NCI-H1105 (cell line): Measurements from ENCODE around the gene TMEM161B.
"Not testable (repeated sequence)": the region's sequence is repeated elsewhere in the genome, so short reads cannot be mapped to it uniquely, and the experiment has no call there.

ENCODE experiments used
- DNase-seq: peaks from one replicate; lab custom pipeline; 2025; lab: John Stamatoyannopoulos, UW

The TMEM161B gene

DNA sequence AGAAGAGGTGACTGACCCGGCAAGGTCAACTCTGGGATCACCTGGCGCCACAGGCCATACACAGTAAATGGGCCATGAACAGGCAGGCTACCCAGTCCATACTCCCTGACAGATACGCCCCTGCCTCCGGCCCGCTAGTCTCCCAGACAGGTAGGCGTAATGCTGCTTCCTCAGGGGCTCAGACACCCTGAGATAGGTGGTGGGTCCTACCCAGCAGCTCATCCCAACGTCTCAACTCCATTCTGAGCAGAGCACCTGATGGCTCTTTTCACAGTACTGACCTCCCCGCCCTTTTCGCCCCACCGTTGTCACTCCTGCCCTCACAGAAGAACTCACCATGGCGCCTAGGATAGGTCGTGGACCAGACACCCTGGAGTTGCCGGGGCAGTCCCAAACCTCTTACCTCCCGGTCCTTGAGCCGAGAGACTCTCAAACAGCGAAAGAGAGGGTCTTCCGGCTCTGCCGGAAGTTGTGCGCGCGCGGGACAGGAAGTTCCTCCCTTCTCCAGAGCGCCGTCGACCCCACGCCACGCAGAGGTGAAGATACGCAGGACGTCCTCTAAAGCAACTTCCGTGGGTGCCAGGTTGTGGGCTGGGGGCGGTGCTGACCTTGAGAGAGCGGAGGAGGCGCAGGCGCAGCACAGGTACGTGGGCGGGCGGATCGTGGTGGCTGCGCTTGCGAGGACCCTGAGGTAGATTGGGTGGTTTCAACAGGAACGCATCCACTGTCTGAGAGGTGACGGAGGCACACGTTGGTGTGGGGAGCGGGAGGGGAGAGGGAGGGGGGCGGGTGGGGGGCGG lies at the start of gene TMEM161B:
TMEM161B (minus strand) TSS at position 461 of the 800 bp plus-strand sequence; CDS start at position 339, 122 bp downstream.
- DNase-seq: peak; percentile 84

DNA sequence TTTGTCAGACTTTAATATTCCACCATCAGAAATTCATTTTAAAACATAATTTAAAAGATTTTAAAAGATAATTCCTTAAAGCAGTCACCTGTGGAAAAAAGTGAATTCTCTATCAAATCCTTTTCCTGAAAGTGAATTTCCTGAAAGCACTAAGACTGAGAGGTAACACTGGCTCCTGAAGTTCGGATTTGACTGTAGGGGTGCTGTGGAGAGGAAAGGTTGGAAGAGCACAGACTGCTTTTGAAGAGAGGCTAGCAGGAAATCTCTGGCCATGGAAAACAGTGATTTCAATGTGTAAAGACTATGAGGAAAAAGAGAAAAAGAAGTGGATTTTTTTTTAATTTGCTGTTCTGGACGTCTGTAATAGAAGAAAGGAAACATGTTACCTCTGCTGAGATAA lies 35.7 kb upstream of the TMEM161B start:
- DNase-seq: no peak

DNA sequence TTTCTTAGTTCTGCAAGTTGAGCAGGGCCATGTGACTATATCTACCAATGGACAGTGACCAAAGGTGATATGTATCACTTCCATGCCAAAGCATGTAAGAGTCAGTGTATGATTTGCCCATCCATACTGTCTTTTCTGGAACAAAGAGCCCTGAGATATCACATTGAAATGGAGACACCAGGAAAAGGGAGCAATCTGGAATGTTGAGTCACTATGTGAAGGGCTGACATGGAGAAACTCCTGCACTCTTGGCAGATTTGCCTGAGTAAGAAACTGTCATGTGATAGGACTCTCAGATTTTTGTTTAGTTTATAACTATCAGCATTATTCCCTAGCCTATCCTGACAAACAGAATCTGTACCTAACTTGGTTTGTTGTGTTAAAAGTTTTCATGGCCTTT lies 29.8 kb upstream of the TMEM161B start:
- no peak for DNase-seq

DNA sequence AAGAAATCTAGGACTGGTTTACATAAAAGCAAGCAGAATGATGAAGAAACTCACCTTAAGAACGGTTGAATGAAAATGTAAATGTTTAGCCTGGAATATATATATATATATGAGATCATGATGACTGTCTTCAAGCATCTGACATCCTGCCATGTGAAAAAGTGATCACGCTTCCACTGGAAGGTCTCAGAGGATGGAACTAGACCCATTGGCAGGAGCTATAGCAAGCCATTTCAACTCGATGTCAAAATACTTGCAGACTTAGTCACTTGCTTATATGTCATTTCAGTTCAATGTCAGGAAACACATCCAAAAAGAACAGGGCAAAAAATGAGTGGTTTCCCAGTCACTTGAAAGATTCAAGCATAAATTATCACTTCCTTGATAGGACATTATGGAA lies 22.2 kb upstream of the TMEM161B start:
- no peak for DNase-seq

DNA sequence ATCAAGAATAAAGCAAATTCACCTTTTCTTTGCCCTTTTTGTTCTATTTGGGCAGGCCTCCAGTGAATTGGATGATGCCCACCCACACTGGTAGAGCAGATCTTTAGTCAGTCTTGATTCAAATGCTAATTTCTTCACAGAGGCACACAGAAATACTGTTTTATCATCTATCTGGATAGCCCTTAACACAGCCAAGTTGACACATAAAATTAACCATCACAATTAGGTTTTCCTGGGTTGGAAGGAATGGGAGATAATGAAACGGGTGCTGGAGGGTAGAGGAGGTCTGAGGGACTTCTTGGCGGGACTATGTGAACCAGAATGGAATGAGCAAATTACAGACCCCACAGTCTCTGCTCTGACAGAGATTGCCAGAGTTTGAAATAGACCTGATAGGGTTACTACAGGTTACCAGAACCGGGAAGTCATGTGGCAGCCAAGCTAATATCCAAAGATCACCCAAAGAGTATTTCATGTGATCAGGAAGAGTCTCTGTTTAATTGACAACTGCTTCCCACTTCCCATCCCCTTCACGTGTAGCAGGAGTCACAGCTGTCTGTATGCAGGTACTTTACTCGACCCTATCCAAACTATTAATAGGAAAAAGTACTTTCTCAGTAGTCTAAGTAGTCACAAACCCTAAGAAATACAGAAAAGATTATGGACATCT lies 20.0 kb upstream of the TMEM161B start:
- no peak for DNase-seq

DNA sequence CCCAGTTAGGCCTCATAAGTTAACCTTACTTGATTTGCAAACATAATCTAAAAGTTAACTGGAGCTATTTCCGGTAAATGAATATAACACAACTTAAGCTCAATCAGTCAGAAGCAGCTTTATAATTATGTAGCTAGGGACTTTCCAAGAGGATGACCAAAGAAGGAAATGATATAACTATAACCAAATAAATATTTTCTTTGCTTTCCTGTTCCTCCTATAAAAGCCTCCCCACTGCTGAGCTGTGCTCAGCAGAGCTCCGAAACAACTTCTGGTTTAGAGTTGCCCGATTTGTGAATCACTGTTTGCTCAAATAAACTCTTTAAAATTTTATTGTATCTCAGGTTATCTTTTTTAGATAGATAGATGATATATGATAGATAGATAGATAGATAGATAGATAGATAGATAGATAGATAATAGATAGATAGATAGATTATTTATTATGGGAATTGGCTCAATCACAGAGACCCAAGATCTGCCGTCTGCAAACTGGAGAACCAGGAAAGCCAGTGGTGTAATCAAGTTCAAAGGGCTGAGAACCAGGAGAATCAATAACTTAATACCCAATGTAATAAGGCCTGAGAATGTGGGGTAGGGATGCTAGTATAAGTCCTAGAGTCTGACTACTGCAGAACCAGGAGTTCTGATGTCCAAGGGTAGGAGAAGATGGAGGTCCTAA lies 19.3 kb upstream of the TMEM161B start:
- no peak for DNase-seq

DNA sequence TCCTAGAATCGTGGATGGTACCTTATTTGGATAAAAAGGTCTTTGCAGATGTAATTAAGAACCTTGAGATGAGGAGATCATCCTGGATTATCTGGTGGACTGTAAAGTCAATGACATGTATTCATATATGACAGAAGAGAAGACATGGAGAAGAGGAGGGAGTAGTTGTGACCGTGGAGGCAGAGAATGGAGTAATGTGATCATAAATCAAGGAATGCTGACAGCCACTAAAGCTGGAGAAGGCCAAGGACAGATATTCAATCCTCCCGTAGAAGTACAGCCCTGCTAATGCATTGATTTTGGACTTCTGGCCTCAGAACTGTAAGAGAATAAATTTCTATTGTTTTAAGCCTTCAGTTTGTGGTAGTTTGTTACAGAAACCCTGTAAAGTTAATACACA lies 18.7 kb upstream of the TMEM161B start:
- no peak for DNase-seq

DNA sequence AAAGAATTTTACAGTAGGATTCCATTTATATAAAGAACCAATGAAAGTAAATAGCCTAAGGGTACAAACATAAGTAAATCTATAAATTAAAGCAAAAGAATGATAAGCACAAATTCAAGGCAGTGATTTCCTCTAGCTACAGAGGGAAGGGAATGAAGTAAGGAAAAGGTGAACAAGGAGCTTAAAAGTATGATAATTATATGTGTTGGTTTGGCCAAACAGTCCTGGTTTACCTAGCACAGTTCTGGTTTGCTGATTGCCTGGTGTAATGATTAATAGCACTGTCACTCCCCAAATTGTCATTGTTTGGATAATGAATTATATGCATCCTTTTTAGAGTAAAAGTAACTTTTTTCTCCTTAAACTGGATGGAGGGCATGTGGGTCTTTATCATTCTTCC lies 15.0 kb upstream of the TMEM161B start:
- DNase-seq: no peak

DNA sequence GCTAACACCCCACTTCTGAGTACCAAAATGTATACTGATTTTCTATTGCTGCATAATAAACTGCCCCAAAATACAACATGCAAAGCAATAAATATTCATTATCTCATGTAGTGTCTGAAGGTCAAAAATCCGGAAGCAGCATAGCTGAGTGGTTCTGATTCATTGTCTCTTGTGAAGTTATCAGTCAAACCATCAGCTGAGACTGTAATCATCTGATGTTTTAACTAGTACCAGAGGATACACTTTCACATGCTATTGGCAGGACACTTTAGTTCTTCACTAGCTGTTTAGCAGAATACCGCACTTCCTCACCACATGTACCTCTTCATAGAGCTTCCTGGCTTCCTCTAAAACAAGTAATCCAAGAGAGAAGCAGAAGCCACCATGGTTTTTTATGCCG lies 12.7 kb upstream of the TMEM161B start:
- DNase-seq: no peak

DNA sequence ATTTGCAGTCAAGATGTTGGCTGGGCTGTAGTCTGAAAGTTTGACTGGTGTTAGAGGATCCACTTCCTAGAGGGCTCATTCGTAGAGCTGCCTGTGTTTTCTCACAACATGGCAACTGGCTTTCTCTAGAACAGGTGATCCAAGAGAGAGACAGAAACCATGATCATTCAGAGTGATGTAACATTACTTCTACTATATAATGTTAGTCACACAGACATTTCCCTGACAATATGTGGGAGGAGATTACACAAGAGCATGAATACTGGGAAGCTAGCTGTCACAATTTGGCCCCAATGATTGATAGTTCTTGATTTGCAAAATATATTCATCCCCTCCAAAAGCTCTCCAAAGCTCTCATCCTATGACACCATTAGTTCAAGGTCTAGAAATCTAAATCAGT lies 10.9 kb upstream of the TMEM161B start:
- DNase-seq: no peak

DNA sequence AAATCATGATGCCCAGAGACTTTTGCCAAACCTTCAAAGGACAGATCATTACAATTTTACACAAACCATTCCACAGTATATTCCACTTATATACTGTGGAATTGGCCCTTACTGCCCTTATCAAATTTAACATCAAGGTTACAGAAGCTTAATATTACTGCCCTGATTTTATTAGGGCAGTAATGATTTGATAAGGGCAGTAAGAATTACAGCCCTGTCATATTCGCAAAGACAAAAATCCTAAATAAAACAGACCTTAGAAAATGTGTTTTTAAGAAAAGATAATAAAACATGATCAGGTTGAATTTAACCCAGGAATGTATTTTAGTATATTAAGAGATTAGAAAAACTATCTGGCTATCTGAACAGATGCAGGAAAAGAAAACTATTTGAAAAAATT lies 7.7 kb upstream of the TMEM161B start:
- DNase-seq: no peak

DNA sequence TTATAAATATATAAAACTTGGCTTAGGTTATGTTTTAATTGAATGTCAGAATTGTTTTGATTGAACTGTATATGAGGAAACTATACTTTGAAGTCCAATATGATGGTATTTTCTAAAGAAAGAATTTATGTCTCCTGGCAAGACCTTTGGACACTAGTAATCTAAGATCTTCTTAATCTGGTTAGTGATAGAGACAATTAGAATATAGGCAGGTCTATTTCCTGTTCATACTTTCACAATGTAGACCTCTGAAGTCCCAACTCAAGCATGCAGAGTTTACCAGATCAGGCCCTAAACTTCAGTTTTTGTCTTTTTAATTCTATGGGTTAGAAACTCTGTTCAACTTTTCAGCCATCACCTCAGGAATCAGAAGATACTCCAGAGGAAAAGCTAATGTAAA lies 6.9 kb upstream of the TMEM161B start:
- no peak for DNase-seq

DNA sequence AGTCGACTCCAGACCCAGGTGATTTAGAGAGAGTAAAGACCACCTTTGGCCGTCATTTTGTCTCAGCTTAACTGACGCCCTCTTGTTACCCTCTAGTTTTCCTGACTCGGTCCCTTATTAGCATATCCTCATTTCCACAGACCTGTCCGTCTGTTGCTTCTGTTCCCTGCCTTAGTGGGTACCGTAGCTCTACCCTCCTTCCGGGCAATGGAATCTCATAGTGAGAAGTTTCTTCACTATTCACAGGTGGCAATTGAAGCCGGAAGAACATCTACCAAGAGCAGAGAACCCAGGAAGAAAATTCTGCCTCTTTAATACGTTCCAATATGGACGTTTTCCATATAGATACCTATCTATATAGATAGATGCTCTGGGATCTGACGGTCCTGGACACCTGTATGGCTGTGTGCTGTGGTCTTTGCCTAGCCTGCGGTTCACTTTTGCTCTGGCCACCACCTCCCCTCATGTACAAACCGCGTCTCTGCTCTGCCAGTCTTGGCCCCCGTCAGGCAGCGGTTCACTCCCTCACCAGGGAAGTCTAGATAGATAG lies 652 bp upstream of the TMEM161B start:
- no peak for DNase-seq

DNA sequence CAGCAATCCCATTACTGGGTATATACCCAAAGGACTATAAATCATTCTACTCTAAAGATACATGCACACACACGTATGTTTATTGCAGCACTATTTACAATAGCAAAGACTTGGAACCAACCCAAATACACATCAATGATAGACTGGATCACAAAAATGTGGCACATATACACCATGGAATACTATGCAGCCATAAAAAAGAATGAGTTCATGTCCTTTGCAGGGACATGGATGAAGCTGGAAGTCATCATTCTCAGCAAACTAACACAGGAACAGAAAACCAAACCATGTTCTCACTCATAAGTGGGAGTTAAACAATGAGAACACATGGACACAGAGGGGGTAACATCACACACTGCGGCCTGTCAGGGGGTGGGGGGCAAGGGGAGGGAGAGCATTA lies 4.1 kb downstream of the TMEM161B start:
- DNase-seq: not testable (repeated sequence)

DNA sequence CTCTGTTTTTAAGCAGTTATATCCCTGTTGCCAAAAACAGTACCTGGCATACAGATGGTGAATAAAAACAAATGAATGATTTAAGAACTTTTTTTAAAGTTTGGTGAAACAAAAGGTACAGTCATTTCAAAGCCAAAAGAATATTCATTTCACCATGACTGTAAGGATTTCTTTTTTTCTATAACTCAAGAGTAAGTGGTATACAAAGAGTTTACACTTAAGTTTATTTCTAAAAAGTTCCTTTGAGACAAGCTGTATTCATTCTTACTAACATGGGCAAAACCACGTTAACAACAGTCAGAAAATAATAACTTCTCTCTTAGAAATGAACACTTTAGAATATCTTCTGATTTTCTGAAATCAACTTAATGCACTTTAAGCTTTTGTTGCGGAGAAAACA lies 5.3 kb downstream of the TMEM161B start:
- no peak for DNase-seq

DNA sequence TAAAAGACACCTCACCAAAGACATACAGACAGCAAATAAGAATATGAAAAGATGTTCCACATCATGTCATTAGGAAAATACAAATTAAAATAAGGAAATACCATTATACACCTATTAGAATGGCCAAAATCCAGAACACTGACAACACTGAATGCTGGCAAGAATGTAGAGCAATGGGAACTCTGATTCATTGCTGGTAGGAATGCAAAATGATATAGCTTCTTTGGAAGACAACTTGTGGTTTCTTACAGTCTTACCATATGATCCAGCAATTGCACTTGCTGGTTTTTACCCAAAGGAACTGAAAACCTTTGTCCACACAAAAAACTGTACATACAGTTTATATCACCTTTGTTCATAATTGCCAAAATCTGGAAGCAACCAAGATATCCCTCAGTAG lies 6.5 kb downstream of the TMEM161B start:
- no peak for DNase-seq

DNA sequence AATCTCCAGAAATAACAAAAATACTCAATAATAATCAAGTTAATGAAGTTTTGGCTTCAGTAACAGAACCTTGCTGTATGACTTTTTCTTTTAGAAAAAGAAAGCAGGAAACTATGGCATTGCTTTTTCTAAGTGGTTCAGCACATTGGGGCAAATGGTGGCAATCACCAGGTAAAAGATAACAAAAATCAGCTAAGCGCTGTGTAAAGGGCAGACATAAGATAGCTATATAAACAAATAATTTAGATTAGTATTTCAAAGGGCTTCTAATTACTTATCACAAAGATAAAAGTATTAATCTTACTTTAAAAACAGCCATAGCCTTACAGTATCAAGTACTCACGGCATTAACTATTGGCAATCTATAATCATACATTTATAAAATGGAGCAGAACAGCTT lies 10.0 kb downstream of the TMEM161B start:
- no peak for DNase-seq

DNA sequence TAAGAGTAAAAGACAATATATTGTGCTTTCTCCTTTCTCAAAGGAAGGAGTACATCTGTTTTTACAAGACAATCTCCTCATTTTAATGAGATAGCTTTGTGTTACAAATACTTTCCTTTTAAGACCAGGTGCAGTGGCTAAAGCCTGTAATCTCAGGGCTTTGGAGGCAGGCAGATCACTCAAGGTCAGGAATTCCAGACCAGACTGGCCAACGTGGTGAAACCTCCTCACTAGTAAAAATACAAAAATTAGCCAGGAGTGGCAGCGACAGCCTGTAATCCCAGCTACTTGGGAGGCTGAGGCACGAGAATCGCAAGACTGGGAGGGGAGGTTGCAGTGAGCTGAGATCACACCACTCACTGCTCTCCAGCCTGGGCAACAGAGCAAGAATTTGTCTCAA lies 11.8 kb downstream of the TMEM161B start:
- no peak for DNase-seq

DNA sequence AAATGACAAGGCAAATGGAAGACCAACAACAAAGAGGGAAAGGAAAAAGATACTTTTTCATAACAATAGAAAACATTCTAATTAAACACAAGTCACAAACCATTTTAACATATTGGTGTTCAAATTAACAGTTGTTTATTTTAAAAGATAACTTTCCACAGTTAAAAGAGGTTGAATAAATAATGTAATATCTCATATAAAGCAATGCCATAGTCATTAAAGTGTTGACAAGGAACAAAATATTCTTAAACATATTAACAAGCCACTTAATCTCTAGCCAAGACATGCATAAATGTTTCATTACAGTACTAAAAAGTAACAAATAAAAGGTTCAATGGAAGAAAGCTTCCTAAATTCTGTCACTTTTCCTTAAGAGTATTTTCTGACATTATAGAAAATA lies 12.6 kb downstream of the TMEM161B start:
- no peak for DNase-seq

DNA sequence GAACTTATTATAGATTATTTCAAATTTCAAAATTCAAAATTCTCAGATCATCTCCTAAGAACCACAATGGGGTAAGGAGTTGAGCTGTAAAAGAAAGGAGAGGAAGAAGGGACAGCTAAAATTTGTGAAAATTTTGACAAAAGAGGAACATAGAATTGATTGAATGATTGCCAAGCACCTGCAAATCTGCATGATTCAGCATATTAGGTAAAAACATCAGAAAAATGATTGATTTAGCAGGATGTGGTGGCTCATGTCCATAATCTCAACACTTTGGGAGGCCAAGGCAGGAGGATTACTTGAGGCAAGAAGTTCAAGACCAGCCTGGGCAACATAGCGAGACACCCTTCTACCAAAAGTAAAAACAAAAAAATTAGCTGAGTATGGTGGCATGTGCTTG lies 14.3 kb downstream of the TMEM161B start:
- DNase-seq: no peak

DNA sequence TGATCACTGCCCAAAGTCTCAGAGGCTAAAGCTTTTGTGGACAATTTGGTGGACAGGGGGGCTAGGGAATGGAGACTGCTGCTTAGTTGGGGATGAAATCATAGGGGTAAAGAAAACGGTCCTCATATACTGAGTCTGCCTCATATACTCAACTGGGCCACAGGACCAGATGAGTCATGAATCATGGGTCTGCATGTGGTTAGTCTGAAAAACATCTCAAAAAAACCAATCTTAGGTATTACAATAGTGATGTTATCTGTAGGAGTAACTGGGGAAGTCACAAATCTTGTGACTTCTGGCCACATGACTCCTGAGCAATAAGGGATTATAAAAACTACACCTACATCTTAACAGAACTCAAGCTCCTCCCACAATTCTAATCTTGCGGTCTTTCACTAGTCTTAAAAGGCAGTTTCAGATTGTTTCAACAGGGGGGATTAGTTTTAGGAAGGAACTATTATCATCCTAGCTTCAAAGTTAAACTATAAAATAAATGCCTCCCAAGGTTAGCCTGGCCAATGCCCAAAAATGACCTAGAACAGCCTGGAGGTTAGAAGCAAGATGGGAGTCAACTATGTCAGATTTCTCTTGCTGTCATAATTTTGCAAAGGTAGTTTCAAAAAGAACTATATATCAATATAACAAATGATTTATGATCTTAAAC lies 17.5 kb downstream of the TMEM161B start:
- DNase-seq: no peak

DNA sequence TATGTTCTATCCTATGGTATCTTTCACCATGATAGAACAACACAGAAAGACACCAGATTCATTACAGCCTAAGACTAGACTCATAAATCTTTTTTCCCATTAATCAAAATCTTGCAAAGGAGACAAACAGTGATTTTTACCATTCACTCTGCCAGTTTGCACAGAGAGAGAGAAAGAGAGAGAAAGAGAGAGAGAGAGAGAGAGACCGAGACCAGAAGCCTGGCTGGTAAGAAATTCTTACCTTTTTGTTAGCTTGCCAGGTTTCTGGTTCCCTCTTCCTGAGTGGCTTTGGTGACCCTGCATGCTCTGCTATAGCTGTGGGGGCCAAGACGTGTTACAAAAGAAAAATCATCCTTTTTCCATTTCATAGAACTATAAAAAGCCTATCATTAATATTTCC lies 18.6 kb downstream of the TMEM161B start:
- no peak for DNase-seq
